IMR-90 (cell line): ENCODE measurements around the gene WASHC4. TPM values are rescaled to one million over a fixed set of nuclear protein-coding genes. Genes with fewer than 3 reads are reported as not detected.

ENCODE experiments used
- ATAC-seq: fragments of 200-7000 bp; cut with Tn5 transposase; 2 replicates; pipeline ENCODE4 v1.9.1; 2020; ENCODE audit warnings: low read depth, mild to moderate bottlenecking, moderate library complexity
- BruUV-seq: library from RNA; stranded (reverse); fragments of 400-500 nt; replicated peaks from 2 replicates; lab custom pipeline; 2021; lab: Mats Ljungman, UMichigan
- CTCF ChIA-PET: fragments of 300-600 bp; formaldehyde crosslinking; extraction: SDS; loops from one replicate; lab custom pipeline; 2021; ENCODE audit warnings: antibody characterized with exemption; lab: Yijun Ruan, JAX
- POLR2A ChIA-PET: fragments of 300-600 bp; sonication (Branson Sonifier 250); formaldehyde crosslinking; loops from one replicate; lab custom pipeline; 2022; ENCODE audit warnings: antibody characterized with exemption; ENCODE audit not compliant: unreplicated experiment; lab: Charles Lee
- DNase-seq: peaks from one replicate; pipeline ENCODE4 v3.0.0; 2013
- H2AFZ ChIP-seq: replicated peaks from 2 replicates; pipeline ENCODE3; 2013; ENCODE audit warnings: low read length, mild to moderate bottlenecking; ENCODE audit not compliant: poor library complexity
- H2AK5ac ChIP-seq: 2 replicates; pipeline ENCODE4 v1.6.1; 2013; ENCODE audit warnings: low read depth, low read length, inconsistent platforms
- H2AK9ac ChIP-seq: replicated peaks from 2 replicates; pipeline ENCODE3; 2013; ENCODE audit warnings: mild to moderate bottlenecking, low read depth, low read length, moderate library complexity; ENCODE audit not compliant: poor library complexity
- H2BK120ac ChIP-seq: 2 replicates; pipeline ENCODE4 v1.6.1; 2013; ENCODE audit warnings: low read depth, low read length, inconsistent platforms
- H2BK15ac ChIP-seq: 3 replicates; pipeline ENCODE4 v1.6.1; 2013; ENCODE audit warnings: low read depth, low read length, inconsistent platforms
- H2BK20ac ChIP-seq: 2 replicates; pipeline ENCODE4 v1.6.1; 2013; ENCODE audit warnings: low read depth, mild to moderate bottlenecking, inconsistent platforms, low read length, moderate library complexity
- H2BK5ac ChIP-seq: 2 replicates; pipeline ENCODE4 v1.6.1; 2013; ENCODE audit warnings: mild to moderate bottlenecking, low read depth, low read length, inconsistent platforms; ENCODE audit not compliant: poor library complexity, severe bottlenecking
- H3K14ac ChIP-seq: replicated peaks from 2 replicates; pipeline ENCODE4 v1.6.1; 2013; ENCODE audit warnings: low read depth, low read length, inconsistent platforms
- H3K18ac ChIP-seq: 2 replicates; pipeline ENCODE4 v1.6.1; 2013; ENCODE audit warnings: low read depth, low read length, control low read depth
- H3K23ac ChIP-seq: 2 replicates; pipeline ENCODE4 v1.6.1; 2013; ENCODE audit warnings: low read depth, low read length, inconsistent platforms
- H3K27ac ChIP-seq: 2 replicates; pipeline ENCODE4 v1.5.1; 2013; ENCODE audit warnings: mild to moderate bottlenecking, control low read depth, low read length; ENCODE audit not compliant: insufficient read depth
- H3K27me3 ChIP-seq: 2 replicates; pipeline ENCODE4 v1.6.1; 2013; ENCODE audit warnings: low read length; ENCODE audit not compliant: control insufficient read depth, insufficient read depth
- H3K36me3 ChIP-seq: 2 replicates; pipeline ENCODE4 v1.6.1; 2013; ENCODE audit warnings: low read length, mixed read lengths; ENCODE audit not compliant: control insufficient read depth, insufficient read depth
- H3K4ac ChIP-seq: 2 replicates; pipeline ENCODE4 v1.6.1; 2013; ENCODE audit warnings: low read depth, low read length, inconsistent platforms
- H3K4me1 ChIP-seq: 2 replicates; pipeline ENCODE4 v1.6.1; 2013; ENCODE audit warnings: low read length, mixed read lengths; ENCODE audit not compliant: control insufficient read depth, insufficient read depth
- H3K4me2 ChIP-seq: 2 replicates; pipeline ENCODE4 v1.6.1; 2013; ENCODE audit warnings: low read depth, mild to moderate bottlenecking, control low read depth, low read length, moderate library complexity
- H3K4me3 ChIP-seq: 2 replicates; pipeline ENCODE4 v1.5.1; 2013; ENCODE audit warnings: low read depth, mild to moderate bottlenecking, control low read depth, low read length, moderate library complexity; ENCODE audit not compliant: insufficient read depth
- H3K56ac ChIP-seq: 2 replicates; pipeline ENCODE4 v1.6.1; 2013; ENCODE audit warnings: low read length, inconsistent platforms; ENCODE audit not compliant: insufficient read depth; ENCODE audit errors: extremely low read depth
- H3K79me1 ChIP-seq, 2 experiments: 2 replicates each; pipeline ENCODE4 v1.6.1; 2013; ENCODE audit warnings: low read length in 2 of 2, inconsistent platforms in 1 of 2, low read depth in 1 of 2
- H3K9ac ChIP-seq: 2 replicates; pipeline ENCODE4 v1.6.1; 2013; ENCODE audit warnings: low read depth, low read length, control low read depth
- H3K9me1 ChIP-seq: 2 replicates; pipeline ENCODE4 v1.6.1; 2013; ENCODE audit warnings: low read length, inconsistent platforms; ENCODE audit not compliant: insufficient read depth
- H3K9me3 ChIP-seq: 2 replicates; pipeline ENCODE4 v1.6.1; 2013; ENCODE audit warnings: low read length; ENCODE audit not compliant: control insufficient read depth, insufficient read depth
- H4K20me1 ChIP-seq: 2 replicates; pipeline ENCODE4 v1.6.1; 2013; ENCODE audit warnings: low read length, inconsistent platforms; ENCODE audit not compliant: insufficient read depth
- H4K5ac ChIP-seq: 2 replicates; pipeline ENCODE4 v1.6.1; 2013; ENCODE audit warnings: mild to moderate bottlenecking, low read depth, low read length, control low read depth
- H4K8ac ChIP-seq, 2 experiments: 2 replicates each; pipeline ENCODE4 v1.6.1; 2013; ENCODE audit warnings: low read depth in 2 of 2, low read length in 2 of 2, control low read depth in 1 of 2, inconsistent platforms in 1 of 2
- H4K91ac ChIP-seq: 2 replicates; pipeline ENCODE4 v1.6.1; 2013; ENCODE audit warnings: low read depth, low read length, inconsistent platforms; ENCODE audit not compliant: insufficient read depth
- CEBPB ChIP-seq: IDR thresholded peaks from 2 replicates; pipeline ENCODE4 v1.6.1; 2012; ENCODE audit warnings: low read depth, low read length, improper control_type of control experiment
- CHD1 ChIP-seq: IDR thresholded peaks from 2 replicates; pipeline ENCODE4 v1.6.1; 2012; ENCODE audit warnings: low read depth, low read length, improper control_type of control experiment
- ELK1 ChIP-seq: fragments of 150-350 bp; IDR thresholded peaks from 2 replicates; pipeline ENCODE4 v1.6.1; 2016; ENCODE audit warnings: low read depth, mild to moderate bottlenecking, low read length, moderate library complexity, borderline replicate concordance
- FOS ChIP-seq: fragments of 150-350 bp; IDR thresholded peaks from 2 replicates; pipeline ENCODE4 v1.6.1; 2016; ENCODE audit warnings: low read depth, low read length
- MAZ ChIP-seq: IDR thresholded peaks from 2 replicates; pipeline ENCODE4 v1.6.1; 2012; ENCODE audit warnings: low read depth, mild to moderate bottlenecking, low read length, improper control_type of control experiment, moderate library complexity, borderline replicate concordance
- NFE2L2 ChIP-seq: fragments of 150-350 bp; IDR thresholded peaks from 2 replicates; pipeline ENCODE4 v1.6.1; 2016; ENCODE audit warnings: low read depth, mild to moderate bottlenecking, low read length
- POLR2A ChIP-seq: IDR thresholded peaks from 2 replicates; pipeline ENCODE4 v1.6.1; 2012; ENCODE audit warnings: mild to moderate bottlenecking, low read depth, low read length
- RFX5 ChIP-seq: IDR thresholded peaks from 2 replicates; pipeline ENCODE4 v1.8.0; 2012; ENCODE audit warnings: low read depth, mild to moderate bottlenecking, low read length, moderate library complexity
- SMC3 ChIP-seq: fragments of 150-350 bp; IDR thresholded peaks from 2 replicates; pipeline ENCODE4 v1.6.1; 2016; ENCODE audit warnings: low read depth, mild to moderate bottlenecking, antibody characterized with exemption, low read length, moderate library complexity
- WGBS, 2 experiments: methylation state at CpG; one replicate each; pipeline versions ENCODE4 v1.1.5 to v1.1.7; 2013; ENCODE audit warnings: missing lambda C conversion rate in 2 of 2; ENCODE audit not compliant: insufficient read length in 1 of 2; ENCODE audit errors: extremely low coverage in 2 of 2; 5-methylcytosine and 5-hydroxymethylcytosine counted together
- dilution Hi-C: fragments of 300-500 bp; cut with HindIII; formaldehyde crosslinking; loops from one replicate; pipeline ENCODE4 v1.14.3; 2018; ENCODE audit warnings: low sequenced_read_pairs; ENCODE audit not compliant: unreplicated experiment
- in situ Hi-C: fragments of 300-500 bp; cut with MboI; formaldehyde crosslinking; loops from 3 replicates; pipeline ENCODE4 v1.14.3; 2019; ENCODE audit warnings: low sequenced_read_pairs, inconsistent platforms, mixed read lengths
- intact Hi-C: fragments of 100-400 bp; cut with micrococcal nuclease; formaldehyde crosslinking; loops from 2 replicates; pipeline ENCODE4 v1.10.0; 2022
- polyA plus RNA-seq, 3 experiments: library from polyadenylated mRNA; depleted of rRNA; stranded (reverse); fragments of >200 nt; gene quantifications; 2 replicates each; pipeline ENCODE4 v1.2.3, GENCODE V29; 2012; ENCODE audit warnings: low replicate concordance in 1 of 3
- total RNA-seq: library from RNA; depleted of rRNA; stranded (reverse); fragments of >200 nt; gene quantifications from 2 replicates; pipeline ENCODE4 v1.2.3, GENCODE V29; 2012

WASHC4 gene
- total and polyA plus RNA-seq, 2 of the 4 experiments (the other 2 are of a cell fraction) = 16.4 to 47.0 TPM

- H3K14ac ChIP-seq = no peak overlapping the region
- 0 out of 2 replicates have a peak overlapping the region, but pooled peaks have one; percentile 6 for H3K23ac ChIP-seq
- BruUV-seq = no TSS peak
- H4K20me1 ChIP-seq = peaks cover 35% of the 10 kb centered on the region; the same call in 1 of the 2 replicates
- H2BK15ac ChIP-seq = no peak overlapping the region
- no peak overlapping the region for H2AFZ ChIP-seq
- no peak overlapping the region for H3K4me2 ChIP-seq
- intact Hi-C loops = loop anchor here (10.0 kb wide), 1 partner anchor 722 kb away; no protein-coding TSS in a partner anchor
- H2AK9ac ChIP-seq = no peak overlapping the region
- ChIA-PET CTCF (interaction anchor here (1.0 kb wide), 1 partner anchor 31 kb away, joined by 3 read pairs; no protein-coding TSS in a partner anchor), POLR2A (no interaction called here)
- TF ChIP-seq SMC3 (no peak), MAZ (no peak), NFE2L2 (no peak), FOS (no peak), POLR2A (no peak), RFX5 (no peak), ELK1 (no peak), CEBPB (no peak), CHD1 (no peak)
- dilution Hi-C loops = no loop called here
- in situ Hi-C loops = no loop called here
- no peaks in the 10 kb centered on the region for H3K27me3 ChIP-seq
- no peak overlapping the region for H2BK5ac ChIP-seq
- H3K4ac ChIP-seq = no peak overlapping the region
- no peak overlapping the region for H4K5ac ChIP-seq
- no peak overlapping the region for H2BK120ac ChIP-seq
- no peak overlapping the region for H3K56ac ChIP-seq
- no peak overlapping the region for H3K4me3 ChIP-seq
- H4K8ac ChIP-seq = peak overlapping the region; percentile 78 to 98; a peak in 2 of 4 replicates
- DNase-seq (no peak), ATAC-seq (no peak)
- H3K9me3 ChIP-seq = no peaks in the 10 kb centered on the region
- H3K4me1 ChIP-seq = peaks cover 3% of the 10 kb centered on the region; the same call in 1 of the 2 replicates
- H3K36me3 ChIP-seq = no peaks in the 10 kb centered on the region
- no peak overlapping the region for H4K91ac ChIP-seq
- no peak overlapping the region for H2AK5ac ChIP-seq
- H3K27ac ChIP-seq = no peak overlapping the region
- WGBS, 2 experiments = 100% methylated on average over 1 of the region's 7 CpGs; no CpG with 5 or more reads in 1 of the 2 experiments
- H3K79me1 ChIP-seq = peaks cover 4 to 15% of the 10 kb centered on the region in 2 experiments; a peak in 3 of 4 replicates
- peaks cover 3% of the 10 kb centered on the region; the same call in 1 of the 2 replicates for H3K9me1 ChIP-seq
- H3K18ac ChIP-seq = no peak overlapping the region
- peak overlapping the region; percentile 91; the same call in 1 of the 2 replicates for H3K9ac ChIP-seq
- no peak overlapping the region for H2BK20ac ChIP-seq
Observed at GRCh38 chr12:105106621-105107020, 910 bp upstream of the WASHC4 start.
